Endothelial cell of umbilical vein (primary cell): ENCODE results near the gene TBC1D5. TPM values are rescaled to one million over a fixed set of nuclear protein-coding genes. Genes with fewer than 3 reads are reported as not detected.

ENCODE experiments used
- BruUV-seq: library from RNA; stranded (reverse); fragments of 400-500 nt; replicated peaks from 2 replicates; lab custom pipeline; 2021; lab: Mats Ljungman, UMichigan
- CTCF ChIA-PET: fragments of 300-600, 350-600 bp; sonication (Branson Sonifier 250); formaldehyde crosslinking; loops from one replicate; lab custom pipeline; 2021; ENCODE audit warnings: antibody characterized with exemption, inconsistent platforms; lab: Charles Lee
- POLR2A ChIA-PET: fragments of 300-600, 350-600 bp; sonication (Branson Sonifier 250); formaldehyde crosslinking; loops from one replicate; lab custom pipeline; 2021; ENCODE audit warnings: antibody characterized with exemption, inconsistent platforms; lab: Charles Lee
- DNase-seq: peaks from one replicate; pipeline ENCODE4 v3.0.0-alpha.2; 2011; ENCODE audit warnings: low read depth, low spot score
- FAIRE-seq: peaks from 2 replicates; lab custom pipeline; 2011; peaks lifted over from hg19 to GRCh38; lab: Jason Lieb, UNC
- H2AFZ ChIP-seq: 2 replicates; pipeline ENCODE4 v1.6.0; 2012; ENCODE audit warnings: low read depth, low read length, control low read depth, inconsistent platforms
- H3K27ac ChIP-seq: 2 replicates; pipeline ENCODE4 v1.5.1; 2011; ENCODE audit warnings: low read depth, mild to moderate bottlenecking, control low read depth, low read length, moderate library complexity; ENCODE audit not compliant: insufficient read depth
- H3K27me3 ChIP-seq, 2 experiments: 2 replicates each; pipeline versions ENCODE4 v1.6.0 to v1.6.1; 2011; ENCODE audit warnings: low read length in 2 of 2, mixed read lengths in 1 of 2; ENCODE audit not compliant: control insufficient read depth in 2 of 2, insufficient read depth in 2 of 2
- H3K36me3 ChIP-seq, 2 experiments: 2 replicates in 1 of 2; 3 replicates in 1 of 2; pipeline ENCODE4 v1.5.1; 2011; ENCODE audit warnings: low read length in 2 of 2, mild to moderate bottlenecking in 1 of 2, moderate library complexity in 1 of 2; ENCODE audit not compliant: control insufficient read depth in 2 of 2, insufficient read depth in 2 of 2; ENCODE audit errors: extremely low read depth in 1 of 2
- H3K4me1 ChIP-seq: 3 replicates; pipeline ENCODE4 v1.5.1; 2011; ENCODE audit warnings: mild to moderate bottlenecking, low read length; ENCODE audit not compliant: control insufficient read depth, insufficient read depth; ENCODE audit errors: extremely low read depth
- H3K4me2 ChIP-seq: 2 replicates; pipeline ENCODE4 v1.6.1; 2011; ENCODE audit warnings: low read length, control low read depth, mixed read lengths; ENCODE audit not compliant: insufficient read depth
- H3K4me3 ChIP-seq, 3 experiments: fragments of 200-600 bp in 1 of 3; sonication (generic), shearing (Covaris generic) in 1 of 3; replicated peaks in 1 of 3; 2 replicates each; pipeline ENCODE4 v1.5.1; 2011 to 2016; ENCODE audit warnings: control low read depth in 3 of 3, low read length in 3 of 3, mild to moderate bottlenecking in 2 of 3, inconsistent platforms in 1 of 3, low read depth in 1 of 3, moderate library complexity in 1 of 3; ENCODE audit not compliant: insufficient read depth in 1 of 3
- H3K79me2 ChIP-seq: 2 replicates; pipeline ENCODE4 v1.6.0; 2012; ENCODE audit warnings: low read length, inconsistent platforms; ENCODE audit not compliant: control insufficient read depth, insufficient read depth
- H3K9ac ChIP-seq: replicated peaks from 2 replicates; pipeline ENCODE3; 2011; ENCODE audit warnings: low read length, control low read depth; ENCODE audit not compliant: insufficient read depth; ENCODE audit errors: extremely low read depth
- H3K9me1 ChIP-seq: replicated peaks from 3 replicates; pipeline ENCODE4 v1.6.0; 2011; ENCODE audit warnings: mild to moderate bottlenecking, low read length; ENCODE audit not compliant: control insufficient read depth, insufficient read depth; ENCODE audit errors: extremely low read depth
- H3K9me3 ChIP-seq: replicated peaks from 2 replicates; pipeline ENCODE4 v1.5.1; 2012; ENCODE audit warnings: low read length, inconsistent platforms; ENCODE audit not compliant: control insufficient read depth, insufficient read depth
- H4K20me1 ChIP-seq: replicated peaks from 2 replicates; pipeline ENCODE3; 2011; ENCODE audit warnings: mild to moderate bottlenecking, low read length; ENCODE audit not compliant: control insufficient read depth, insufficient read depth; ENCODE audit errors: extremely low read depth
- CTCF ChIP-seq, 2 donors: IDR thresholded peaks; 1 replicate in 1 of 2; 2 replicates in 1 of 2; pipeline ENCODE4 v1.5.1; 2011; ENCODE audit warnings: low read length in 2 of 2, mild to moderate bottlenecking in 2 of 2, moderate library complexity in 2 of 2, control low read depth in 1 of 2, inconsistent platforms in 1 of 2, low read depth in 1 of 2; ENCODE audit not compliant: insufficient read depth in 1 of 2; ENCODE audit errors: extremely low read depth in 1 of 2
- EZH2 ChIP-seq: IDR thresholded peaks from 2 replicates; pipeline ENCODE4 v1.6.1; 2012; ENCODE audit warnings: borderline replicate concordance, low read depth, mild to moderate bottlenecking, moderate library complexity, low read length, inconsistent platforms; ENCODE audit not compliant: severe bottlenecking
- FOS ChIP-seq: IDR thresholded peaks from 2 replicates; pipeline ENCODE4 v1.6.1; 2011; ENCODE audit warnings: mild to moderate bottlenecking, low read length, moderate library complexity, borderline replicate concordance; ENCODE audit not compliant: insufficient read depth
- JUN ChIP-seq: IDR thresholded peaks from 2 replicates; pipeline ENCODE4 v1.6.1; 2011; ENCODE audit warnings: borderline replicate concordance, low read depth; ENCODE audit not compliant: insufficient read length, insufficient read depth
- MAX ChIP-seq: IDR thresholded peaks from 2 replicates; pipeline ENCODE4 v1.6.1; 2011; ENCODE audit not compliant: insufficient read depth, insufficient read length
- MYC ChIP-seq: IDR thresholded peaks from one replicate; pipeline ENCODE4 v1.6.1; 2011; ENCODE audit warnings: mild to moderate bottlenecking, low read depth, low read length
- dilution Hi-C: fragments of 300-500 bp; cut with MboI; formaldehyde crosslinking; loops from one replicate; pipeline ENCODE4 v1.15.0; 2019; ENCODE audit warnings: low sequenced_read_pairs; ENCODE audit not compliant: extremely low pct_ligation_motif_present
- intact Hi-C: fragments of 100-400 bp; cut with micrococcal nuclease; formaldehyde crosslinking; loops from one replicate; pipeline ENCODE4 v1.10.0; 2022
- polyA plus RNA-seq, 4 experiments: library from polyadenylated mRNA; depleted of rRNA in 3 of 4; stranded (reverse) in 3 of 4; unstranded in 1 of 4; fragments of >200 nt; gene quantifications; 2 replicates each; pipeline versions ENCODE4 v1.2.1 to v1.2.3, GENCODE V29; 2011 to 2012; ENCODE audit warnings: missing spikeins in 1 of 4
- total RNA-seq: library from RNA; stranded (reverse); gene quantifications from 2 replicates; pipeline ENCODE4 v1.2.3, GENCODE V29; 2021

TBC1D5 gene
- total and polyA plus RNA-seq, 2 donors (not counting 3 experiments of a cell fraction or from before 2014, with no cell fraction given), result 17.5 to 44.7 TPM

GRCh38 chr3:17744693-17745092, 2.3 kb upstream of the TBC1D5 start:
- Histone ChIP-seq H2AFZ (no peak overlapping the region), H3K27ac (no peak overlapping the region), H3K79me2 (peaks cover 16% of the 10 kb centered on the region), H3K9ac (no peak overlapping the region), H3K9me3 (no peaks in the 10 kb centered on the region), H3K36me3 (no peaks in the 10 kb centered on the region), H3K4me1 (peaks cover 24% of the 10 kb centered on the region), H4K20me1 (no peaks in the 10 kb centered on the region), H3K4me3 (no peak overlapping the region), H3K9me1 (no peaks in the 10 kb centered on the region), H3K4me2 (no peak overlapping the region), H3K27me3 (peaks cover 0 to 2% of the 10 kb centered on the region in 2 experiments)
- no TSS peak for BruUV-seq
- dilution Hi-C loops (no loop called here), intact Hi-C loops (no loop called here)
- FAIRE-seq (no peak), DNase-seq (no peak)
- TF ChIP-seq EZH2, result no peak
- no peak for TF ChIP-seq FOS
- TF ChIP-seq MAX, result no peak
- no peak for TF ChIP-seq CTCF (IDR thresholded peaks at IDR 0.05; ENCODE audit: extremely low read depth in 1 of 2, insufficient read depth in 1 of 2, low read depth in 1 of 2, low read length in 2 of 2)
- POLR2A ChIA-PET, result no interaction called here
- CTCF ChIA-PET, result interaction anchor here (2.1 to 3.0 kb wide), 2 partner anchors 97 to 100 kb away, joined by 11 to 14 read pairs; no protein-coding TSS in a partner anchor

GRCh38 chr3:17743658-17743995, 1.2 kb upstream of the TBC1D5 start:
- DNase-seq (no peak), FAIRE-seq (no peak)
- Histone ChIP-seq H2AFZ (no peak overlapping the region), H3K9ac (peak overlapping the region; percentile 74), H3K4me1 (peaks cover 27% of the 10 kb centered on the region), H3K27me3 (no peaks in the 10 kb centered on the region), H3K4me3 (no peak overlapping the region), H3K27ac (no peak overlapping the region), H3K79me2 (peaks cover 23% of the 10 kb centered on the region), H4K20me1 (no peaks in the 10 kb centered on the region), H3K9me1 (no peaks in the 10 kb centered on the region), H3K4me2 (peak overlapping the region; percentile 79), H3K9me3 (no peaks in the 10 kb centered on the region), H3K36me3 (no peaks in the 10 kb centered on the region)
- dilution Hi-C loops (no loop called here), intact Hi-C loops (no loop called here)
- ChIA-PET CTCF (interaction anchor here (3.0 kb wide), 2 partner anchors 98 kb away, joined by 14 to 48 read pairs; no protein-coding TSS in a partner anchor), POLR2A (no interaction called here)
- TF ChIP-seq EZH2, result no peak
- no peak for TF ChIP-seq JUN
- TF ChIP-seq MYC, result no peak
- BruUV-seq, result no TSS peak
